Measurements from ENCODE around the gene RMP24.
A peak's percentile ranks its signal among the peaks of the same experiment; 100 is the strongest.
"Not testable (repeated sequence)": the region's sequence is repeated elsewhere in the genome, so short reads cannot be mapped to it uniquely, and the experiment has no call there.

The RMP24 gene

GRCh38 chr18:35968278-35968880 is 4.1 kb upstream of the RMP24 start:
- DNase-seq (ENCODE audit: low read depth) = no peak

DNA sequence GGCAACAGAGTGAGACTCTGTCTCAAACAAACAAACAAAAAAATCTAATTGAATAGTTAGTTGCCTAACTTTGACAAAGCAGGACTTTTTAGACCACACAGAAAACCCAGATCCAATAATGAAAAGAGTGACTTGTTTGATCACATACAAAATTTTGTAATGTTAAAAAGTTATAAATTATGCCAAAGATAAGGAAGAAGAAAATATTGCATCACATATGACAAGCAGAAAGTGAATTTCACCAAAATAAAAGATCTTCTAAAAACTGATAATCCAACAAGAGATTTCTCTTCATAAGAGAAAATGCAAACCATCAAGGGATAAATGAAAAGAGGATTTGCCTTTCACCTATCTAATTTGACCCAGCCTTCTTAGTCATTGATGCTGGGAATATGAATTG is 2.8 kb upstream of the RMP24 start:
- no peak for DNase-seq (ENCODE audit: low read depth)

DNA sequence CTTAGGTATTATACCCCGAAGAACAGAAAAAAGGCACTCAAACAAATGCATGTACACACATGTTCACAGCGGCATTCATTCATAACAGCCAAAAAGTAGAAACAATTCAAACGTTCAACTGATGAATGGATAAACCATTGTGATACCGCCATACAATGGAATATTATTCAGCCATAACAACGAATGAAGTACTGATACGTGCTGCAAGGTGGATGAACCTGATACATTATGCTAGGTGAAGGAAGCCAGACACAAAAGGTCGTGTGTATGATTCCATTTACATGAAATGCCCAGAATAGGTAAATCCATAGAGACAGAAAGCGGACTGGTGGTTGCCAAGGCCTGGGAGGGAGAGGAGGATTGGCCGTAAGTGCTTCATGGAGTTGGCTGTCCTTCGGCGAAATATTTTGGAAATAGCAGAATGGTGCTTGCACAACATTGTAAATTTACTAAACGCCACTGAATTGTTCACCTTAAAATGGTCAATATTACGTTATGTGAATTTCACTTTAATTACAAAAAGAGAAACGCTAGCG is 750 bp upstream of the RMP24 start:
- DNase-seq (ENCODE audit: low read depth) = peak; percentile 5

DNA sequence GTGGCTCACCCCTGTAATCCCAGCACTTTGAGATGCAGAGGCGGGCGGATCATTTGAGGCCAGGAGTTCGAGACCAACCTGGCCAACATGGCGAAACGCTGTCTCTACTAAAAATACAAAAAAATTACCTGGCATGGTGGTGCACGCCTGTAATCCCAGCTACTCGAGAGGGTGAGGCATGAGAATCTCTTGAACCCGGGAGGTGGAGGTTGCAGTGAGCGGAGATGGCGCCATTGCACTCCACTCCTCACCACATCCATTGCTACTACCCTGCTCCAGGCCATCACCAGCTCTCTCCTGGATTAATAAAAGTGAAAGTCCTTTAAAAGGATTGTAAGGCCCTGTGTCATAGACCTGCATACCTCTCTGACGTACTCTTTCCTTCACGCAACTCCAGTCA is 1.2 kb downstream of the RMP24 start:
- DNase-seq (ENCODE audit: low read depth) = no peak

DNA sequence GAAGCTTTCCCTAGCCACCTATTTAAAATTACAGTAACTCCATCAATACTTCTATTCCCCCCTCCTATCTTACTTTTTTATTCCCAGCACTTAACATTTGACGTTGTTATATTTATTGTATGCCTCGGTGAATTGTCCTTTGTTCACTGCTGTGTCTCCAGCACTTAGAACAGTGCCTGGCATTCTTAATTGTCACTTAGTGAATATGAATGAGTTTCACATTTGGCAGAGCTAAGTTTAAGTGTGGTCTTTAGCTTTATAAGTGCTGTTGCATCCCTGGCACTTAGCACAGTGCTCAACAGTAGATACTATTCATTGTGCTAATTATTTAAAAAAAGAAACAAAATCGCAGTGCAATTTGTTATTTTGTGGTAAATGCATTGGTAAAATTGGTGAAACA is 1.7 kb downstream of the RMP24 start:
- DNase-seq (ENCODE audit: low read depth) = no peak

DNA sequence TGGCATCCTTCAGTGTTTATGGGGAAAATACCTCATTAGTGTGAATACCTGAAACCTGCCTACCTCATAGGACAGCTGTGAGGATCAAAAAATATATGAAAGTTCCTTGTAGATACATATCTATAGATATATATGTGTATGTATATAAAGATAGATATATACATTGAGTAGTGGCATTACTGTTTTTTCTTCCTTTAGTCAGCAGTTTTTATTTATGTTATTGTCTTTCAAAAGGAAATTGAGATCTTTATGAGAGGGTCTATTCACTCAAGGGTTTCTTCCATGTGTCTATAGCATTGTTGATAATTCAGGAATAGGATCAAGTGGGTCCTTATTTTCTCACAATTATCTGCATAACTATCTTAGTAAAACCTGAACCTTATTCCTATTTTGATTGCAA is 6.6 kb downstream of the RMP24 start:
- DNase-seq (ENCODE audit: low read depth) = no peak

DNA sequence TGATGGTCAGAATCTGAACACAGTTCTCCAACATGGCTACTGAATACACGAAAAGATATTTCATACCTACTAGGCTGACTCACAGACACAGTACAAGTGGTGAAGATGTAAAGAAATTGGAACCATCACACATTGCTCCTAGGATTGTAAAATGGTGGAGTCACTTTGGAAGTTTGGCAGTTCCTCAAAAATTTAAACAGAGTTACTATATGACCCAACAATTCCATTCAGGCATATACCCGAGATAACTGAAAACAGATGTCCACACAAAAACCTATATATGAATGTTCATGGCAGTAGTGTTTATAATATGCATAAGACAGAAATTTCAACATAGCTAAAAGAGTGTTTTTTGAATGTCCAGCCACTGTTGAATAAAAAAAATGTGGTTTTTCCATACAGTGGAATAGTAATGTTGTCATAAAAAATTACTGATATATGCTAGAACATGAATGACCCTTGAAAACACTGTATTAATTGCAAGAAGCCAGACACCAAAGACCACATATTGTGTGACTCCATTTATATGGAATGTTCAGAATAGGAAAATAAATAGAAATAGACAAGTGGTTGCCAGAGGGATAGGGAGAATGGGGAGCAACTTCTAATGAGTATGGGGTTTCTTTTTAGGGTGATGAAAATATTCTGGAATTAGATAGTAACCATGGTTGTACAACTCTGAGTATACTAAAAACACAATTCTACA is 10.1 kb downstream of the RMP24 start:
- peak; percentile 35 for DNase-seq (ENCODE audit: low read depth)

DNA sequence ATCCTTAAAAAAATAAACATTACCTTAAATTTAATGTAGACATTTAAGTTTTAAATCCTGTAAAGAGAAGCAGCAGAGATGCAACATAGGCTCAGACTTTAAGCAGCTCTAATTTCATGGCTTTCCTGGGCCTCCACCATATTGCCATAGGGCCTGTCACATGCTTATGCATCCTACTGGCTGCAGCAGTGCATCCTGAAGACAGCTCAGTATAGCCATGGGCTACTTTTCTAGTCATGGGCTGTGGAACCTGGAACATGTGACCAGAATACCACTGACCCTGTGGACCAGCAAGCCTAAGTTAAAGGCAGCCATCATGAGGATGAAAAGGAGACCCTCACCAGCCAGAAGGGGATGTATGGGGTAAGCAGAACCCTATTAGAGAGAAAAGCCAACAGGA is 10.7 kb downstream of the RMP24 start:
- DNase-seq (ENCODE audit: low read depth) = no peak

DNA sequence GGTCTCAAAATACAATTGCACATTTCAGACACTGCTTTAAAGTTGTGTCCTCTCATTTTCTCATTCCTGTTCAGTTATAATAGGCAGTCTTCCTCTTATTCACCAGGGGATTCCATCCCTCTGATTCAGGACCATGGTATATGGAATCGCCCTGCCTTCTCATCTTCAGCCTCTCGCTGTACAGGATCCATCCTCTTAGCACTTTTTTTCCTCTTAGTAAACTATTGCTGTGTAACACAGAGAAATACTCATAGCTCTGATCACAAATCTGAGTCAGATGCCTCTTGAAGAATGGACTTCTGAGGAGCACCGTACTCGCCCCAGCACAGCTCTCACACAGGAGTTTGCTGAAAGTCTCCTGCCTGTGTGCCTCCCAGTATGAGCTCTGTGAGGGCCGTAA is 11.3 kb downstream of the RMP24 start:
- DNase-seq (ENCODE audit: low read depth) = peak; percentile 69

- DNase-seq (ENCODE audit: low read depth) = no peak
Measured at GRCh38 chr18:35991696-35992095, 19.2 kb downstream of the RMP24 start.

DNA sequence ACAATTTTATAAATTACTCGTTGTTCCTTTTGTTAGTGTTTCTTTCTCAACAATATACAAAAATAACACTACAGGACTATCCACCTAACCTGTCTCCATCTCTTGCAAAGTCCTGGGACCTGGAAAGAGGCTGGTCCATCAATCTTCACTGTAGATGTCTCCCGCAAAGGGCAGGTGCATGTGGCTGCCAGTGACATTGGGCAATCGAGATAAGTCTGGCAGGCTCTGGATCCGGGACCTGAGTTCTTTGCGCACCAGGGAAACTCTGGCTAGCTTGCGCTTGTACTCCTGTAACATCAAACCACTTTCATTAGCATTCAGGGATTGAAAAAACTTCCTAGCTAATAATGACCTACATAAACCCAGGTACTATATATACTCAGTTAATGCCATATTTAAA is 20.5 kb downstream of the RMP24 start:
- DNase-seq (ENCODE audit: low read depth) = no peak

DNA sequence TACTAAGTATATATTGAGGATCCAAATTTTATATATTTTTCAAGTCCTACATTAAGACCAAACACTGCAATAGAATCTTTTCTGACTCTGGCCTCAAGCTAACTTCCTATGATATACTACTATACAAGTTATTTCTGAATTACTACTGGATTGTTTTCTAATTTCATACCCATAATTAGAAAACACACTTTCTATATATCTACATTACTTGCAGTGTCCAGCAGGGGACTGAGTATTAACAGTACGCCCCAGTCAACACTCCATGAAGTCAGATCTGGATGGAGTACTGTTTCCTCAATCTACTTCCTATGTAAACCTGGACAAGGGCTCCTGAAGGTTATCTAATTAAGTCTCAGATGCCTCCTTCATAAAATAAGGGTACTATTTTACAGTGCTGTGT is 26.5 kb downstream of the RMP24 start:
- DNase-seq (ENCODE audit: low read depth) = no peak

- DNase-seq (ENCODE audit: low read depth) = no peak
Measured at GRCh38 chr18:35999925-36000324, 27.4 kb downstream of the RMP24 start.

- DNase-seq (ENCODE audit: low read depth) = no peak
Measured at GRCh38 chr18:36006997-36007396, 34.5 kb downstream of the RMP24 start.

DNA sequence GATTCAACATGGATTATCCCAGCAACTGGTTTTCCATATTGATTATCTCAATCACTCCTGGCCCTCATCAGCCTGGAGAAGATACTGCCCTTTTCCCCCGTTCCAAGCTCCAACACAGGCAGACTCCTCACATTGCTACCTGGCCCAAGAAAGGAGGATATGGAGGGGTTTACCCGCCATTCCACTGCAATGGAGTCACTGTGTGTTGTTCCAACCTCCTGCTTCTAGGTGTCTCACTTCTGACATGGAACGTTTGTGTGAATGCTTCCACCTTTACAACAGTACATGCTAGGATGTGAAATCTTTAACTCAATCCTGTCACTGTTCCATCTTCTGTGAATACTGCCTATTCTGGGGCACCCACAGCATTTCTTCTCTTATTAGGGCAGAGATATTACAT is 36.7 kb downstream of the RMP24 start:
- DNase-seq (ENCODE audit: low read depth) = no peak

- DNase-seq (ENCODE audit: low read depth) = no peak
Measured at GRCh38 chr18:36012891-36013290, 40.4 kb downstream of the RMP24 start.

- DNase-seq (ENCODE audit: low read depth) = no peak
Measured at GRCh38 chr18:36015629-36016028, 43.1 kb downstream of the RMP24 start.

- no peak for DNase-seq (ENCODE audit: low read depth)
Measured at GRCh38 chr18:36017232-36017631, 44.8 kb downstream of the RMP24 start.

GRCh38 chr18:36020174-36020711 is 47.8 kb downstream of the RMP24 start:
- no peak for DNase-seq (ENCODE audit: low read depth)

DNA sequence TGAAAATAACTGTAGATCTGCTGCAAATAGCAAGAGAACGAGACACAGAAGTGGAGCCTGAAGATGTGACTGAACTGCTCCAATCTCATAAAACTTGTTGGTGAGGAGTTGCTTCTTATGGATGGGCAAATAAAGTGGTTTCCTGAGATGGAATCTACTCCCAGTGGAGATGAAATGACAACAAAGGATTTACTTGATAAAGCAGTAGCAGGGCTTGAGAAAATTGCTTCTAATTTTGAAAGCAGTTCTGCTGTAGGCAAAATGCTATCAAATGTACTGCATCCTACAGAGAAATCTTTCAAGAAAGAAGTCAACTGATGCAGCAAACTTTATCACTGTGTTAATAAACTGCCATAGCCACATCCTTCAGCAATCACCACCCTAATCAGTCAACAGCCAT is 50.9 kb downstream of the RMP24 start:
- no peak for DNase-seq (ENCODE audit: low read depth)

- DNase-seq (ENCODE audit: low read depth) = not testable (repeated sequence)
Measured at GRCh38 chr18:36024241-36024640, 51.8 kb downstream of the RMP24 start.

DNA sequence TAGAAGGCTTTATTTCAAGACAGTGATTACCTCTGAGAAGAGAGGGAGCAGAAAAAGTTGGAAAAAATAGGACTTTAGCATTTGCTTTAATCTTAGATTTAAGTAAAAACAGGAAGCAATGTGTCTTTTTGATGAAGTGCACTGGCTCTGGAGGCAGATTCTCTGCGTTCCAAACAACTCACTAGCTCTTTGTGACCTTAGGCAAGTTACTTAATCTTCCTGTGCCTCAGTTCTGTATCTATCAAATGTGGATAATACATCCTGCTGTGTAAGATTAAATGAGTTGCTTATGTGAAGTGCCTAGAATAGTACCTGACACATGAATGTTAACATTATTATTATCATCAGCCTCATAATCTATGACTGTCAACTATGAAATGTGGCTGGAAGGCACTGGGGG is 52.5 kb downstream of the RMP24 start:
- no peak for DNase-seq (ENCODE audit: low read depth)

GRCh38 chr18:36028859-36029258 is 56.4 kb downstream of the RMP24 start:
- DNase-seq (ENCODE audit: low read depth) = no peak

All from non-pigmented ciliary epithelial cell (primary cell).